Ammon's horn (tissue), 1 donor: ENCODE measurements around the gene SLC50A1.

Source experiments
- DNase-seq: peaks from one replicate; pipeline ENCODE4 v3.0.0-alpha.2; 2016; ENCODE audit warnings: low spot score

The SLC50A1 gene

DNA sequence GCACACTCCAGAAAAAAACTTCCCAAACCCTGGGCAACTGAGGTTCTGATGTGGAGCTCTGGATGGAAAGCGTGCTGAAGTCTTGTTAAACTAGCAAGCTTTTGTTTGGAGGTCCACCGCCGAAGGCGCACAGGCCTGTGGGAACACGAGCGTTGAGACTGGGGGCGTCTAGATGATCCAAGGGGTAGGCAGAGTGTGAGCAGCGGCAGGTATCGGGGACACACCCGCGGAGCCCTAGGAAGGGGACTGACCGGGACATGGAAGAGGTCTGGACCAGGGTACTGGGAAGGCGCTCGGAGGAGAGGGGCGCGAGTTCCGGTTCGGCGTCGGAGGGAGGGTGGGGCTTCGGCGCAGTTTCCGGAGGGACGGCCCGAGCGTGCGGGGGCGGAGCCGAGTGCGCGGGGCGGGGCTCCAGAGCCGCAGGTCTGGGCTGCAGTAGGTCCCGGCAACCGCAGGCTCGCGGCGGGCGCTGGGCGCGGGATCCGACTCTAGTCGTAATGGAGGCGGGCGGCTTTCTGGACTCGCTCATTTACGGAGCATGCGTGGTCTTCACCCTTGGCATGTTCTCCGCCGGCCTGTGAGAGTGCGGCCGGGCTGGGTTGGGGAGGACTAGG is at the start of gene SLC50A1:
Gene SLC50A1 (plus strand): TSS at position 438 of the 614 bp plus-strand sequence. CDS start 60 bp downstream, at position 498.
- DNase-seq, result peak; percentile 96

- DNase-seq, result peak; percentile 72
Measured at GRCh38 chr1:155086128-155086741, 49.4 kb upstream of the SLC50A1 start.

GRCh38 chr1:155086856-155087535 is 48.7 kb upstream of the SLC50A1 start:
- DNase-seq, result no peak

- peak; percentile 79 for DNase-seq
Measured at GRCh38 chr1:155091071-155092051, 44.3 kb upstream of the SLC50A1 start.

DNA sequence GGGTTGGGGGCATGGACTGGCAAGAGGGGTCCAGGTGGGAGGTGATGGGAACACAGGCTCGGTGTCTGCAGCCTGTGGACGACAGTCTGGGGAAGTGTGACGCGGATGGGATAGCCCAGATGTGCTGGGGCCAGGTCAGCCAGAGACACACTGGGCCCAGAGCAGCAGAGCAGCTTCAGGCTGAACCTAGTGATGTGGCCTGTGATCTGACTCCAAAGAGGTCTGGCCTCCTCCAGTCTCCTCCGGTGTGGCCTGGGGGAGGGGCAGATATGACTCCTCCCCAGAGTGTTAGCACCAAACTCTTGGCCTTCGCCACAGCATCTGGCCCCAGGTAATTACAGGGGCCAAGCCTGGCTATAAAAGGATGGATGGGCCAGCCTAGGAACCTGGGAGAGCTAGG is 43.5 kb upstream of the SLC50A1 start:
- DNase-seq, result no peak

GRCh38 chr1:155092641-155093040 is 43.0 kb upstream of the SLC50A1 start:
- no peak for DNase-seq

- DNase-seq, result peak; percentile 78
Measured at GRCh38 chr1:155093911-155094621, 41.6 kb upstream of the SLC50A1 start.

DNA sequence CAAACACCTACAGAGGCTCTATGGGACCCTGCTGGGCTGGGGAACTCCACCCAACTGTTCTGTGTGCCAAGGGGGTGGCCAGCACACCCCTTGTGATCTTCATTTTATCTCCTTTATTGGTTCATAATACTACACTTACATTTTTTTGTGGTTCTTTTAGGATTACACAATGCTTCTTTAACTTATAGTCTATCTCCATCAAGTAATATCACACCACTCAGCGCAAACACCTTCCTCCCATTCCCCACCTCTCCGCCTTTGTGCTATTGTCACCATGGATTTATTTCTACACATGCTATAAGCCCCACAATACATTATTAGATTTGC is 41.1 kb upstream of the SLC50A1 start:
- no peak for DNase-seq

DNA sequence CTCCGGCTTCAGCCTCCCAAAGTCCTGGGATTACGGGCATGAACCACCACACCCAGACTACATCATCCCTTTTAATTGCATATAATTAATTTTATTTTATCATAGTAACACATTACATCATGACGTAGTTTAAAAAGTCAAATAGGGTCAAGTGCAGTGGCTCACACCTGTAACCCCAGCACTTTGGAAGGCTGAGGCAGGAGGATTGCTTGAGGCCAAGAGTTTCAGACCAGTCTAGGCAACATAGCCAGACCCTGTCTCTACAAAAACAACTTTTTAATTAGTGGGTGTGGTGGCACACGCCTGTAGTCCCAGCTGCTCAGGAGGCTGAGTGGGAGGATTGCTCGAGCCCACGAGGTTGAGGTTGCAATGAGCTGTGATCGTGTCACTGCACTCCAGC is 36.3 kb upstream of the SLC50A1 start:
- DNase-seq, result no peak

DNA sequence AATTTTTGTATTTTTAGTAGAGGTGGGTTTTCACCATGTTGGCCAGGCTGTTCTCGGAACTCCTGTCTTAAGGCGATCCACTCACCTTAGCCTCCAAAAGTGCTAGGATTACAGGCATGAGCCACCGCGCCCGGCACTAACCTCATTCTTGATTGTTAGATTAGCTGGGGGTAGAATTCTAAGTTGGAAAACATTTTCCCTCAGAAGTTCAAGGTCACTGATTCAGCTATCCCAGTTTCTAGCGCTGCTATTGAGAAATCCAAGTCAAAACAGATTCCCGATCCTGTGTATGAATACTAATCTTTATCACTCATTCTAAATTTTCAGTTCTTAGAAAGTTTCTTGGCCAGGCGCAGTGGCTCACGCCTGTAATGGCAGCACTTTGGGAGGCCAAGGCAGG is 32.3 kb upstream of the SLC50A1 start:
- DNase-seq, result no peak

DNA sequence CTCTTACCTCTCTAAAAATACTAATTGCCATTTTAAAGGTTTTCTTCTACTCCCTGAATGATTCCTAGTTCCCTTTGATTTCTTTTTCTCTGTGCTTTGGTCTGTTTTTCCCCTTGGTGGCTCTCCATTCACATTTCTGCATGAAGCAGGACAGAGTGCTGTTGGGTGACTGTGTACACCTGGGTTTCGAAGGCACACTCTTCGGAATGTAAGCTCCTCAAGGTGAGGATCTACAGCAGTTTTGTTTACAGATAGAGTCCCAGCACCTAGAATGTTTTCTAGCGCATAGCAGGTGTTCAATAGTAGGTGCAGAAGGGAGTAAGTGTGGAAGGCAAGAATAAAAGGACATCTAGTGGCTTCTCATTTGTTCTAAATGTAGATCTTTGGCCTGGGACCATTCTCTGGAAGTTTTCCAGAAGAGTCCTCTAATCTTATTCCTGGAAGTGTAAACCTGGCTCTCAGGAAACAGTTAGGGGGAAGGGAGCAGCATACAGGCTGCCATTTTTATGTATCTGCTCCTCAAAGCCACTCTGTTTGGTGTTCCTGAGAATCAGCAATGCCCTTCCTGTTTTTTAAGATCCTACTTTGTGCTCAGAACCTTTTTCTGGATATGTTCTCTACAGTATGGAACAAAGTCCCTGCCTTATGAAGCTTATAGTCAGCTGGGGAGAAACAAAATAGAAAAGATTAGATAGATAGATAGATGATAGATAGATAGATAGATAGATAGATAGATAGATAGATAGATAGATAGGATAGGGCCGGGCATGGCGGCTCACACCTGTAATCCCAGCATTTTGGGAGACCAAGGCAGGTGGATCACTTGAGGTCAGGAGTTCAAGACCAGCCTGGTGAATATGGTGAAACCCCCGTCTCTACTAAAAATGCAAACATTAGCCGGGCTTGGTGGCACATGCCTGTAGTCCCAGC is 30.8 kb upstream of the SLC50A1 start:
- no peak for DNase-seq

DNA sequence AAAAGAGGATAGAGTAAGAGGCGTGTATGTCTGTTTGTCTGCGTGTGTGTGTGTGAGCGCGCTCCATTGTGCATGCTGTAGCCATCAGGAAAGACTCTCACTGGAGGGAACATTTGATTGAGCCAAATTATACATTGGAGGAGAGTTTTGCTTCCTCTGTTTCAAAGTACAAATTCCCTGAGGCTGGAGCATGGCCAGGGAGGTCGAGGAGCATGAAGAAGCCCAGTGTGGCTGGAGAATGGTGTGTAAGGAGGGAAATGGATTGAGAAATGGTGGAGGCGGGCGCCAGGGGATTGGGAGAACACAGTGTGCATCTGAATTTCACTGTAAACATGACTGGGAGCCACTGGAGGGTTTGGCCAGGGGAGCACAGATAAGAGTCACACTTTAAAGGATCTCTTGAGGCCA is 30.0 kb upstream of the SLC50A1 start:
- DNase-seq, result no peak

DNA sequence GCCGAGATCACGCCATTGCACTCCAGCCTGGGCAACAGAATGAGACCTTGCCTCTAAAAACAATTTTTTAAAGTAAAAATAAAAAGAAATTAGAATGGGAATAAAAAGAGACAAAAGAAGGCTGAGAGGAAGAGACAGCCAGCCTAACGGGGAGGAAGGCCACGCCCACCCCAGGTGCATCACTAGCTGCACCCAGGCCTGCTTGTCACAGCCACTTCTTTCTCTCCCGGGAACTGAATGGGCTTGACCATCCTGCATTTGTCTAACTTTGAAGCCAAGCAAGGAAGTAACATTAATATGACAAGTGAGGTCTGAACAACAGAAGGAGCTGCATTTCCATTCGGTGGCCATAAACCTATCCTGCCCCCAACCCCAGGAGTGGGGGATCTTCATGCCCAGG is 28.8 kb upstream of the SLC50A1 start:
- DNase-seq, result no peak

DNA sequence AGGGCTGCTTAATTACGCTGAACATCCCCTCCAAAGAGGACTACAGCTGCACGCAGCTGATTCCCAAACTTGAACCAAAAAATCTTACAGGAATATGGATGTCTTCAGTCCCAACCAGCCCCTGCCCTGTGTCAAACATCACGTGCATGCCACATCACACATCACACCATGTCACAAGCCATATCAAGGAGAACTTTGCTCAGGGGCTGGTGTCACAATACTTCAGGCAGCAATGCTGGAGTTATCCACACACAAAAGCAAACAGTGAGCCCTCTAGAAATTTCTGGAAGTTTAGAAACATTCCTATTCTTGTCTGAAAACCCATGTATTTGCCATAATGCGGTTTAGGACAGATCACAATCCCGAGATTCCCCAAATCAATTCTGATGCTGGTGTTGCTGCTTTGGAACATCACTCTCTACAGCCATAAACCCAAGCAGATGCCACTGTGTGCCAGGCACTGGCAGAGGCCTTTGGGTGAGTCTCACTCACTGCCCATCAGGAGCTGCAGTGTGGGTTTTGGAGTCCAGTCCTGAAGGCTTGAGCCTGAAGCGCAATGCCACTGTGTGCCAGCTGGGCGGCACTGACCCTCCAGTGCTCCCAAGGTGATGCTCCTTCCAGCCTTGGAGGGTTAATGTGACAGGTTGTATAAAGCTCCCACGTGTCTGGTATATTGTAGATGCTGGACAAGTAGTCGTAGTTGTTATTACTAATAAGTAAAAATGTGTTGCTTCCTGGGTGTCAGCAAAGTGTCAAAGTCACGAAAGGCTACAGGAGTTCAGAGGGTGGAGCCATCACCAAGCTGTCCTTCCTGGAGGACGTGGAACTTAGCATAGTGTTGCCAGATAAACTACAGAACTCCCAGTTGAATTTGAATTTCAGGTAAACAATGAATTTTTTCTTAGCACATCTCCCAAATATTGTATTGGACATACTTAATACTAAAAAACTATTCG is 28.1 kb upstream of the SLC50A1 start:
- DNase-seq, result no peak

DNA sequence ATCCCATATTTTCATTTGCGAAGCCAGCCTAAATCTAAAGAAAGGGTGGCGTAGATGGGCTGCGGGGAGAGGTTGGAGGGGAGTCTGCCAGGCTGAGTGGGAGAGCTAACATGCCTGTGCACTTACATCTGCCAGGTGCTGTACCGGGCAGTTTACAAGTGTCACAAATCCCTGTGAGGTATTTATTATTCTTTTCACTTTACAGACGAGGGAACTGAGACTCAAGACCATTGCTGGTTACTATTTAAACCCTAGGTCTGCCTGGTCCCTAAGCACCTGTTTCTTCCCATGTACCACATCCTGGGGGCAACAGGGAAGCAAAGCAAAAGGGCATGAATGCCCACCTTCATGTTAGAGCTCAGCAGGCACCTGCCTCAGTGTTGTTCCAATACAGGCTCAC is 27.4 kb upstream of the SLC50A1 start:
- no peak for DNase-seq

GRCh38 chr1:155110381-155110780 is 25.3 kb upstream of the SLC50A1 start:
- DNase-seq, result peak; percentile 48

GRCh38 chr1:155110826-155111225 is 24.8 kb upstream of the SLC50A1 start:
- DNase-seq, result no peak

- DNase-seq, result no peak
Measured at GRCh38 chr1:155113450-155113980, 22.1 kb upstream of the SLC50A1 start.

DNA sequence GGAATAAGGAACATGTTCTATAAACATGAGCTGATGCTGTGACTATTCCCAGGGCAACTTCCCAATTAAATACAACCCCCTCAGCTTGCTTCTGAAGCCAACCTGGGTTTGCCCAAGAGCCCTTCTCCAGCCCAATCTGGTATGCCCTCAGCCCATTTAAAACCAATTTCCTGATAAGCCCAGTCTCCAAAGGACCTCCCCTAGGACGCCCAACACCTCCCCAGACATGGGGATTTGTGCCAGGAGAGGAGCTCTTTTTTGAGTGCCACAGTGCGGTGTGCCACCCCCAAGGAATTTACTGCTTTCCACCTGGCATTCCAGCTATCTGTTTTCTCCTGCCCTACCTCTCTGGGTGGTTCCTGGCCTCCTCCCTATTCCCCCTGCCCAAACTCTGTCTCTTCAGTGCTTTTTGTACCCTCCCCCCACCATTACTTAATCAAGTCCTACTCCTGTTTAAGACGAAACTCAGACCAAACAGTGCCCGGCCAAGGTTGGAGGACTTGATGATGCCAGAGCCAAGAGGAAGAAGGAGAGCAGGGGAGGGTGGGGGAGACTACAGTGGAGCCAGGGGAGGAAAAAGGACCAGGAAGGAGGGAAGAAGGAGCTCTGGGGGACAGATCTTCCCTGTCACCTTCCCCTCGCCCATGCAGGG is 19.4 kb upstream of the SLC50A1 start:
- DNase-seq, result no peak
